HCEC 1CT (cell line): ENCODE measurements around the gene CWC27.
A peak's percentile ranks its signal among the peaks of the same experiment; 100 is the strongest.

Source experiments
- DNase-seq: peaks from one replicate; pipeline ENCODE4 v3.0.0-alpha.2; 2017

The CWC27 gene

GRCh38 chr5:64768358-64769312 is at the start of gene CWC27, which contains the start of gene SREK1IP1:
Gene CWC27, plus strand, starts transcription at chr5:64768930. Its CDS starts 217 bp downstream, at chr5:64769147.
Gene SREK1IP1, minus strand, starts transcription at chr5:64768691. Its CDS starts 174 bp downstream, at chr5:64768517.
- DNase-seq = peak; percentile 93

GRCh38 chr5:64722588-64722987 is 46.1 kb upstream of the CWC27 start:
- DNase-seq = no peak

GRCh38 chr5:64727150-64727549 is 41.6 kb upstream of the CWC27 start:
- DNase-seq = no peak

DNA sequence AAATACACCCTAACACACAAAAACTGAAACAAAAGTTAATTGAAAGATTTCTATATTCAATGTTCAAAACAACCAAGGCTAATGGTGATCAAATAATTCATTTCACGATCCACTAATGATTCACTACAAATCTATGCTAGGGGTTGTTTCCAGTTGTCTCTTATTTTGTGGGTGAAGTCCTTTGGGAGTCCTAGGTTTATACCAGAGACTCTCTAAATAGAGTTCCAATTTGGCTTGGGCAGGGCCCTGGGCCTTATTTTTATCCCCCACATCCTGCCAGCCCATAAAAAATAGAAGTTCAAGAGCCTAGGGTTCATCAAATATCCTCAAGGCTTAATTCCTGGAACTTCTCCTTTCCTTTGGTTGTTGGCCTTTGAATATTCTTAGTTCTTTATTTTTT is 26.3 kb upstream of the CWC27 start:
- DNase-seq = no peak

DNA sequence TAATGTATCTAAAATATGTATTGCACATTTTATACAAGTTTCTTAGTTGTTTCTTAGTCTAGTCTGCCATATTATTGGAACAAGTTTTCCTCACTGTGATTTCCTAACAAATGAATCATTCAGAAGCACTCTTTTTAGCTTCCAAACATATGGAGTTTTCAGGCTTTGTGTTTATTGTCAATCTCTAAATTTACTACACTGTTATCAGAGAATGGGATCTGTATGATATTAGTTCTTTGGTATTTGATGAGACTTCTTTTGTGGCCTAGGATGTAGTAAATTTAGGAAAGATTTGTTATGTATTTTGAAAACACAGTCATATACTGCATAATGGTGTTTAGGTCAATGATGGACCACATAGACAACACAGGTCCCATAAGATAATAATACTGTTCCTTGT is 25.9 kb upstream of the CWC27 start:
- DNase-seq = peak; percentile 24

GRCh38 chr5:64744914-64745313 is 23.8 kb upstream of the CWC27 start:
- no peak for DNase-seq

- peak; percentile 27 for DNase-seq
Observed at GRCh38 chr5:64746446-64746845, 22.3 kb upstream of the CWC27 start.

- no peak for DNase-seq
Observed at GRCh38 chr5:64749385-64749784, 19.3 kb upstream of the CWC27 start.

GRCh38 chr5:64754066-64754465 is 14.7 kb upstream of the CWC27 start:
- DNase-seq = no peak

DNA sequence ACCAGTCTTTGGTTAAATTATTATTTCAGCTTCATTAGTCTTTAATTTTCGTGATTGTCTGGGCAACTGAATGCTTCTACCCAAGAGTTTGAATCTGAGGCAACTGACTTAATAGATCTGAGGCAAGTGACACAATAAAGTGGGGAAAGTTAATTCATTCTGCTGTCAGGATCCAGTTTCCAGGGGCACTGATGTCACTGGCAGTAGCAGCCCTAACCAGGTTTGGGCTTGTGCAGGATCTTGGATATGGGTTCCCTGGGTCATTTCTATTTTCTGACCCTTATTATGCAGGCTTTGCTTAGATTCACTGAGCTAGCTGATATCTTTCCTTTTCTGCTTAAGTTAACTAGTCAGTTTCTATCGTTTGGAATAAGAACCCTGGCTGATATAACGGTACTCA is 9.8 kb upstream of the CWC27 start:
- no peak for DNase-seq

- DNase-seq = no peak
Observed at GRCh38 chr5:64759960-64760660, 8.6 kb upstream of the CWC27 start.

DNA sequence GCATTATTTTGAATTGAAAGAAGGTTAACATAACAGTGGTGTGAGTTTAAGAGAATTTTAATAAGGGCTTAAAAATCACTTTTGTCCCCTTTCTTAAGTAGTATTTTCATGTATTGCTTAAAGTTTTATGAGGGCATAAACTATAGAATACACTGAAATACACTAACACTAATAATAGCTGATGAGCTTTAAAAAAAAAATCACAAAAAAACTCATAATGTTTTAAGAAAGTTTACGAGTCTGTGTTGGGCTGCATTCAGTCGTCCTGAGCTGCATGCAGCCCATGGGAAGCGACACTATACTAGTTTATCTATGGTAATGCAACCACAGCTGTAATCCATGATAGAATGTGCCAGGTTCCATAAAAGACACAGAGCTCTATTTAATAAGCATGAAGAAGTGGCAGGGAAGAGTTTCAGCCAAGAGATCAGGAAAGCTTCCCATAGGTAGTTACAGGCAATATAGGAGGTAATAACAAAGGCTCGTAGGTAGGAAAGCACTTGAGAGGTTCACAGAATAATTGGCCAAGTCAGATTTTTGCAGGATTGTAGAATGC is 4.7 kb upstream of the CWC27 start:
- DNase-seq = no peak

- peak; percentile 38 for DNase-seq
Observed at GRCh38 chr5:64765804-64766504, 2.8 kb upstream of the CWC27 start.

DNA sequence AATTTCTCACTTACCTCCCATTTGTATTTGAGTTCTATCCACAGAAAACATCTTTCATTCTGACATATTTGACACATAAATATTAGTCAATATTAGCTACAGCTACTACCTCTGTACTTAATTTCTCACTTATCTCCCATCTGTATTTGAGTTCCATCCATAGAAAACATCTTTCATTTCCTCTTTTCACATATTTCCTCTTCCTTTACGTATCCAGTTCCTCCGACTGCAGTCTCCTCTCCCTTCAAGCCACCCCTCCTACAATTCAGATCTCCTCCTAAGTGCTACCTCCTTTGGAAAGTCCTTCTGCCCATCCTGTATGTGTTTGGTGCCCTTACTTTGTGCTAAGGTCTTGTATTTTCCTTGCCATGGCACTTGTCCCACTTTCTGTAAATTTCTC is 1.8 kb upstream of the CWC27 start:
- no peak for DNase-seq

- no peak for DNase-seq
Observed at GRCh38 chr5:64767959-64768357, 772 bp upstream of the CWC27 start.

GRCh38 chr5:64769855-64770254 is 1.1 kb downstream of the CWC27 start:
- no peak for DNase-seq

DNA sequence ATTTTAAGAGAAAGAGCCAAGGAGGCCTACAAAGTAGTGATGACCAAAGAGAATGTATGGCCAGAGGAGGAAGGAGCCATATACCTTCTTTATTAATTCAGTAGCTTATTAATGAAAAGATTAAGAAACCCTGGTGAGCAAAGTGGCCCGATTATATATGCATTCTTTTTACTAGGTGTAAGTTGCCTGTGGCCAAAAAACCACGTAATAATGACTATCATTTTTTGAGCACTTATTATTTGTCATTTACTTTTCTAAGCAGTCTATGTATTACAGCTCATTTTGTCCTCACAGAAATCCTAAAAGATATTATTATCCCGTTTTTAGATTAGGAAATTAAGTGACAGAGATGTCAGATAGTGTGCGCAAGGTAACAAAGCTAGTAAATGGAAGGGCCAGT is 3.0 kb downstream of the CWC27 start:
- DNase-seq = no peak

- no peak for DNase-seq
Observed at GRCh38 chr5:64773533-64773932, 4.8 kb downstream of the CWC27 start.

DNA sequence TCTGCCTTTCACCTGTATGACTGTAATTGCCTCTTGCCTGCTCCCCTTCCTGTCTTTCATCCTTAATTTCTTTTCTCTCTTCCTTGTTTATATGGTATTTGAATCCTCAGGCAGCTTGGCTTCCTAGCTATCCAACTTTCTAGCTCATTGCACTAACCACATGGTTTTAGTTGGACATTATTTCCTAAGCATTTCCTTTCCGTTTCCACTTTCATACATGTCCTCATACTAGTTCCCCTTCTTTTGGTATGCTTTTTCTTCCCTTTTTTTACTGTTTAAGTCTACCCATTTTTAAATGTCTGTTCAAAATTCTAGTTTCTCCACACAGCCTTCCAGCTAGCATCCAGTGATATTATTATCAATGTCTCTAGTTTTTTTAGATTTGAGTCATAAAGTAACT is 6.6 kb downstream of the CWC27 start:
- no peak for DNase-seq

DNA sequence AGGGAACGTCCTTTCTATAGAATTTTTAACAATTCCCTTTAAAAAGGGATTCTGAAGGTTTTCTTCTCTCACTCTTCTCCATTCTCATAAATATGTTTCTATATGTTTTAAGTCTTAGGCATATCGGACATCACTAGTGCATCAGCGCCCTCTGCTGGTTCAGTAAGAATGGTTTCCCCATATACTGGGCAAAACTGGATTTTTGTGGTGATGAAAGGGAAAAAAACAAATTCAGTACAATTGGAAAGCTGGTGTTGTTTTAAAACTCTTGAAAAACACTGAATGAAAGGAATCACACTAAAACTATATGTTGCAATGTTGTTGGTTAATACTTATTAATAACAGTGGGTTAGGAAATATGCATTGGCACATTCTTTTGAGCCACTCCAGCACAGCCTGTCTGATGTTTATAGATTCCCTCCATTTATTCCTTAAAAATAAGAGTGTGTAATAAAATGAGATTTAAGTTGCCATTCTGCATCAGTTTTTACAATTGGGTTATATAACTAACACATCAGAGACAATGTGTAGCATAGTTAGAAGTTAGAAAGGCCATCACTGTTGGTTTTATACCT is 15.8 kb downstream of the CWC27 start:
- peak; percentile 73 for DNase-seq

DNA sequence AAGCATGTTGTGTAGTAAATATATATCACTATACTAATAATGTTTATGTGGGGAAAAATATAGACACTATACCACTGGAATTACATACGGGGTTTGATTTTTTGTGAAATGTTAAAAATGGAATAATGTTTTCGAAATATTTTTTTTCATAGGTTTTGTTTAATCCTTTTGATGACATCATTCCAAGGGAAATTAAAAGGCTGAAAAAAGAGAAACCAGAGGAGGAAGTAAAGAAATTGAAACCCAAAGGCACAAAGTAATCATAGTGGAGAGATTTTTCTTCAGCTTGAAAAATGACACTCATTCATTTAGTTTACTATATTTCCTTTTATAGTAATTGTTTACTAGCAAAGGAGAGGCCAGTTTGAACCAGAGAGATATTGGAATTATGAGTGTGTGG is 17.6 kb downstream of the CWC27 start:
- no peak for DNase-seq

DNA sequence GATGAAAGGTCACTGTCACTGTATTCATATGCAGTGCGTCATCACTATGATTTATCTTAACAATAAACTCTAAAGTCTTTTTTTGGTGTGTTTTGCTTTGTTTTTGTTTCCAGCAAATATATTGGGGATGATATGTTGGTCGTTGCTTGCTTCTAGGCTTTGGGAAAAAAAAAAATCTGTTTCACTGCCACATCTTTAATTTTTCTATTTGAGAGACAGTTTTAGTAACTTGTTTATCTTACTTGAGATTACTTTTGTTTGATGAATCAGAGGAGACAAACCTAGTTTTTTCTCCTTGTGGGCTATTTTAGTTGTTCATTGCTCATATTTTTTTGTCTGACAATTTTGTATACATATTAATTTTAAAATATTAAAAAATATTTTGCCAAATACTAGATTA is 19.4 kb downstream of the CWC27 start:
- DNase-seq = peak; percentile 65

- peak; percentile 64 for DNase-seq
Observed at GRCh38 chr5:64789457-64789856, 20.7 kb downstream of the CWC27 start.
